PC-3 (cell line): Measurements from ENCODE around the gene ABCB4. TPM values are rescaled to one million over a fixed set of nuclear protein-coding genes. Genes with fewer than 3 reads are reported as not detected.

Experiments used
- ATAC-seq: fragments of 200-7000 bp; cut with Tn5 transposase; 2 replicates; pipeline ENCODE4 v1.9.1; 2020; ENCODE audit warnings: mild to moderate bottlenecking, moderate library complexity
- BruUV-seq: library from RNA; stranded (reverse); fragments of 400-500 nt; replicated peaks from 2 replicates; lab custom pipeline; 2021; lab: Mats Ljungman, UMichigan
- CTCF ChIA-PET: fragments of 300-600 bp; sonication (Branson Sonifier 250); formaldehyde crosslinking; loops from one replicate; lab custom pipeline; 2022; ENCODE audit warnings: antibody characterized with exemption; lab: Charles Lee
- POLR2A ChIA-PET: fragments of 300-600 bp; sonication (Branson Sonifier 250); formaldehyde crosslinking; loops from one replicate; lab custom pipeline; 2022; ENCODE audit warnings: antibody characterized with exemption; ENCODE audit not compliant: unreplicated experiment; lab: Charles Lee
- DNase-seq: peaks from one replicate; pipeline ENCODE4 v3.0.0-alpha.2; 2015
- H2AFZ ChIP-seq: fragments of 300-600 bp; sonication (generic); 2 replicates; pipeline ENCODE4 v1.6.0; 2016; ENCODE audit warnings: antibody characterized with exemption, low read length
- H3F3A ChIP-seq: fragments of 300-600 bp; sonication (generic); one replicate; pipeline ENCODE4 v1.6.0; 2017; ENCODE audit warnings: antibody characterized with exemption, low read length, control low read depth, mild to moderate bottlenecking; ENCODE audit not compliant: unreplicated experiment
- H3K27ac ChIP-seq: fragments of 300-600 bp; sonication (generic); 2 replicates; pipeline ENCODE4 v1.5.1; 2016; ENCODE audit warnings: mild to moderate bottlenecking, low read length
- H3K27me3 ChIP-seq: fragments of 300-600 bp; sonication (generic); 2 replicates; pipeline ENCODE4 v1.6.1; 2016; ENCODE audit warnings: low read length, mixed read lengths
- H3K36me3 ChIP-seq: fragments of 300-600 bp; sonication (generic); 2 replicates; pipeline ENCODE4 v1.6.1; 2016; ENCODE audit warnings: low read depth, mixed run types, low read length, mixed read lengths
- H3K4me1 ChIP-seq: fragments of 300-600 bp; sonication (generic); 2 replicates; pipeline ENCODE4 v1.5.1; 2016; ENCODE audit warnings: low read length; ENCODE audit not compliant: insufficient read depth
- H3K4me2 ChIP-seq: fragments of 300-600 bp; sonication (generic); 2 replicates; pipeline ENCODE4 v1.6.0; 2016; ENCODE audit warnings: low read length
- H3K4me3 ChIP-seq: fragments of 300-600 bp; sonication (generic); 2 replicates; pipeline ENCODE4 v1.5.1; 2016; ENCODE audit warnings: mild to moderate bottlenecking, low read length, mixed read lengths
- H3K79me2 ChIP-seq: fragments of 300-600 bp; sonication (generic); 2 replicates; pipeline ENCODE4 v1.6.1; 2017; ENCODE audit warnings: low read length, mixed read lengths
- H3K9ac ChIP-seq: fragments of 300-600 bp; sonication (generic); 2 replicates; pipeline ENCODE4 v1.6.0; 2016; ENCODE audit warnings: mild to moderate bottlenecking, low read length
- H3K9me2 ChIP-seq: fragments of 300-600 bp; sonication (generic); replicated peaks from 2 replicates; pipeline ENCODE4 v1.6.1; 2016; ENCODE audit warnings: mixed run types, low read length, mixed read lengths
- H3K9me3 ChIP-seq: fragments of 300-600 bp; sonication (generic); 2 replicates; pipeline ENCODE4 v1.6.1; 2016; ENCODE audit warnings: low read length, mixed read lengths
- H4K20me1 ChIP-seq: fragments of 300-600 bp; sonication (generic); 2 replicates; pipeline ENCODE4 v1.6.1; 2016; ENCODE audit warnings: low read length, mixed read lengths
- CTCF ChIP-seq: fragments of 300-600 bp; sonication (generic); conservative IDR thresholded peaks from 2 replicates; pipeline ENCODE4 v1.5.1; 2017; ENCODE audit warnings: antibody characterized with exemption, low read depth, mild to moderate bottlenecking, low read length
- EZH2 ChIP-seq: fragments of 300-600 bp; sonication (generic); IDR thresholded peaks from one replicate; pipeline ENCODE4 v1.6.1; 2017; ENCODE audit warnings: antibody characterized with exemption, mild to moderate bottlenecking, low read length; ENCODE audit not compliant: unreplicated experiment
- EZH2phosphoT487 ChIP-seq: fragments of 300-600 bp; sonication (generic); IDR thresholded peaks from 2 replicates; pipeline ENCODE4 v1.6.1; 2018; ENCODE audit warnings: mild to moderate bottlenecking, antibody characterized with exemption, low read length, borderline replicate concordance
- intact Hi-C: fragments of 100-400 bp; cut with micrococcal nuclease; formaldehyde crosslinking; loops from 2 replicates; pipeline ENCODE4 v1.9.0; 2023
- total RNA-seq: library from RNA; depleted of rRNA; stranded (reverse); fragments of >200 nt; gene quantifications from 2 replicates; pipeline ENCODE4 v1.2.3, GENCODE V29; 2014

Gene ABCB4
- total RNA-seq, 1 experiment from 2014 or later: not detected

GRCh38 chr7:87452279-87452678, 23.2 kb downstream of the ABCB4 start:
- Histone ChIP-seq H3K27ac (no peak overlapping the region), H3K9me2 (no peaks in the 10 kb centered on the region), H4K20me1 (no peaks in the 10 kb centered on the region), H3K4me1 (no peaks in the 10 kb centered on the region), H3K4me2 (no peak overlapping the region), H3K79me2 (no peaks in the 10 kb centered on the region), H3K36me3 (no peaks in the 10 kb centered on the region), H3K9ac (no peak overlapping the region), H3F3A (no peaks in the 10 kb centered on the region), H3K4me3 (no peak overlapping the region), H2AFZ (no peak overlapping the region), H3K27me3 (peaks cover 25% of the 10 kb centered on the region; the same call in 1 of the 2 replicates), H3K9me3 (no peaks in the 10 kb centered on the region)
- DNase-seq (no peak), ATAC-seq (peak; percentile 53; the same call in 1 of the 2 replicates)
- intact Hi-C loops: loop anchor here (1.0 kb wide), 2 partner anchors 136 to 140 kb away; no protein-coding TSS in a partner anchor
- BruUV-seq: no TSS peak
- ChIA-PET CTCF (no interaction called here), POLR2A (no interaction called here)
- TF ChIP-seq EZH2 (no peak), CTCF (peak; percentile 45; the same call in 1 of the 2 replicates)

- H3K9me2 ChIP-seq: no peaks in the 10 kb centered on the region
- H3K4me3 ChIP-seq: no peak overlapping the region
- no TSS peak for BruUV-seq
- peaks cover 18% of the 10 kb centered on the region; the same call in 1 of the 2 replicates for H3K27me3 ChIP-seq
- H3F3A ChIP-seq: no peaks in the 10 kb centered on the region
- ChIA-PET CTCF (no interaction called here), POLR2A (no interaction called here)
- H3K79me2 ChIP-seq: no peaks in the 10 kb centered on the region
- intact Hi-C loops: no loop called here
- no peak for ATAC-seq
- no peak overlapping the region for H2AFZ ChIP-seq
- H3K4me2 ChIP-seq: no peak overlapping the region
- no peak for DNase-seq
- H3K9me3 ChIP-seq: no peaks in the 10 kb centered on the region
- H3K9ac ChIP-seq: no peak overlapping the region
- no peaks in the 10 kb centered on the region for H3K36me3 ChIP-seq
- TF ChIP-seq EZH2phosphoT487 (no peak), EZH2 (no peak), CTCF (no peak)
- no peaks in the 10 kb centered on the region for H3K4me1 ChIP-seq
- no peaks in the 10 kb centered on the region for H4K20me1 ChIP-seq
- no peak overlapping the region for H3K27ac ChIP-seq
Observed at GRCh38 chr7:87451187-87451586, 24.3 kb downstream of the ABCB4 start.

- intact Hi-C loops: no loop called here
Observed at GRCh38 chr7:87450706-87451105, 24.8 kb downstream of the ABCB4 start.

More at GRCh38 chr7:87450706-87451105, 24.8 kb downstream of the ABCB4 start:
- no peak for DNase-seq
- no TSS peak for BruUV-seq
- Histone ChIP-seq H3K27ac (no peak overlapping the region), H3K4me1 (no peaks in the 10 kb centered on the region), H3K4me3 (no peak overlapping the region), H4K20me1 (no peaks in the 10 kb centered on the region), H3K4me2 (no peak overlapping the region), H3K9me2 (no peaks in the 10 kb centered on the region), H3K27me3 (peaks cover 16% of the 10 kb centered on the region; the same call in 1 of the 2 replicates), H2AFZ (no peak overlapping the region), H3K9me3 (no peaks in the 10 kb centered on the region), H3K9ac (no peak overlapping the region), H3K79me2 (no peaks in the 10 kb centered on the region), H3F3A (no peaks in the 10 kb centered on the region), H3K36me3 (no peaks in the 10 kb centered on the region)
- TF ChIP-seq EZH2phosphoT487: no peak
- TF ChIP-seq EZH2: no peak
- no peak for TF ChIP-seq CTCF
- no peak for ATAC-seq
- POLR2A ChIA-PET: no interaction called here
- CTCF ChIA-PET: no interaction called here
